ENCODE measurements around the gene CBLB.
"Not testable (repeated sequence)": the region's sequence is repeated elsewhere in the genome, so short reads cannot be mapped to it uniquely, and the experiment has no call there.

DNA sequence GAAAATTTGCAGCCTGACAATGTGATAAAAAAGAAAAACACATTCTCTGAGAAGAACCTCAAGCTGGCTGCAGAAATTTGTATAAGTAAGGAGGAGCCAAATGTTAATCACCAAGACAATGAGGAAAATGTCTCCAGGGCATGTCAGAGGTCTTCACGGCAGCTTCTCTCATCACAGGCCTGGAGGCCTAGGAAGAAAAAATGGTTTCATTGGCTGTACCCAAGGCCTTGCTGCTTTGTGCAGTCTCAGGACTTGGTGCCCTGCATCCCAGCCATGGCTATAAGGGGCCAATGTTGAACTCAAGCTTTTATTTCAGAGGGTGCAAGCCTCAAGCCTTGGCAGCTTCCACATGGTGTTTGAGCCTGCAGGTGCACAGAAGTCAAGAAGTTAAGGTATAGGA lies 106.6 kb downstream of the CBLB start:
- TF ChIP-seq TAF1 (IDR thresholded peaks at IDR 0.05; ENCODE audit: control insufficient read depth, extremely low read depth, insufficient read depth, low read length, severe bottlenecking); CEBPB (tag; IDR thresholded peaks at IDR 0.05); ZNF586 (CRISPR knock-in tag; conservative IDR thresholded peaks at IDR 0.05); RAD51 (IDR thresholded peaks at IDR 0.05; ENCODE audit: borderline replicate concordance, low read depth); TCF7L2 (IDR thresholded peaks at IDR 0.05; ENCODE audit: low read depth, low read length); ZNF764 (CRISPR knock-in tag; IDR thresholded peaks at IDR 0.05; ENCODE audit: low read depth); KLF10 (CRISPR knock-in tag; IDR thresholded peaks at IDR 0.05); MTA3 (IDR thresholded peaks at IDR 0.05; ENCODE audit: borderline replicate concordance); PURB (CRISPR knock-in tag; IDR thresholded peaks at IDR 0.05; ENCODE audit: low read depth): not testable (repeated sequence)
- TF ChIP-seq, protein P1, sequence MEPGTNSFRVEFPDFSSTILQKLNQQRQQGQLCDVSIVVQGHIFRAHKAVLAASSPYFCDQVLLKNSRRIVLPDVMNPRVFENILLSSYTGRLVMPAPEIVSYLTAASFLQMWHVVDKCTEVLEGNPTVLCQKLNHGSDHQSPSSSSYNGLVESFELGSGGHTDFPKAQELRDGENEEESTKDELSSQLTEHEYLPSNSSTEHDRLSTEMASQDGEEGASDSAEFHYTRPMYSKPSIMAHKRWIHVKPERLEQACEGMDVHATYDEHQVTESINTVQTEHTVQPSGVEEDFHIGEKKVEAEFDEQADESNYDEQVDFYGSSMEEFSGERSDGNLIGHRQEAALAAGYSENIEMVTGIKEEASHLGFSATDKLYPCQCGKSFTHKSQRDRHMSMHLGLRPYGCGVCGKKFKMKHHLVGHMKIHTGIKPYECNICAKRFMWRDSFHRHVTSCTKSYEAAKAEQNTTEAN (CRISPR knock-in tag; IDR thresholded peaks at IDR 0.05): not testable (repeated sequence)

Measured in K562 (cell line).